Mucosa of descending colon (tissue), 3 donors: ENCODE results near the gene STAU1. TPM values are rescaled to one million over a fixed set of nuclear protein-coding genes. Genes with fewer than 3 reads are reported as not detected.
"Not testable (repeated sequence)": the region's sequence is repeated elsewhere in the genome, so short reads cannot be mapped to it uniquely, and the experiment has no call there.

ENCODE experiments used
- ATAC-seq: fragments of 200-7000 bp; cut with Tn5 transposase; one replicate; pipeline ENCODE4 v1.9.1; 2020; ENCODE audit warnings: mild to moderate bottlenecking, moderate library complexity
- DNase-seq, 3 donors: peaks; one replicate each; pipeline ENCODE4 v3.0.0-alpha.2; 2020
- H3K36me3 ChIP-seq: fragments of 200-600 bp; one replicate; pipeline ENCODE4 v1.8.0; 2021; ENCODE audit warnings: low read depth, mild to moderate bottlenecking
- H3K4me1 ChIP-seq: fragments of 200-600 bp; one replicate; pipeline ENCODE4 v1.8.0; 2021; ENCODE audit warnings: low read depth, mild to moderate bottlenecking
- H3K4me3 ChIP-seq: fragments of 200-600 bp; one replicate; pipeline ENCODE4 v1.8.0; 2021; ENCODE audit warnings: mild to moderate bottlenecking
- H3K9me3 ChIP-seq: fragments of 200-600 bp; one replicate; pipeline ENCODE4 v1.8.0; 2021; ENCODE audit warnings: mild to moderate bottlenecking
- CTCF ChIP-seq: fragments of 200-600 bp; IDR thresholded peaks from one replicate; pipeline ENCODE4 v1.8.0; 2022; ENCODE audit warnings: antibody characterized with exemption, mild to moderate bottlenecking
- intact Hi-C, 2 donors: fragments of 100-400 bp; cut with DNase I in 1 of 2; cut with micrococcal nuclease in 1 of 2; formaldehyde crosslinking; loops; one replicate each; pipeline versions ENCODE4 v1.11.0 to v1.11.1; 2022; cut with DNase I, micrococcal nuclease
- total RNA-seq, 3 donors: library from RNA; stranded (reverse); fragmentation: NEBNext Ultra II Directional in 2 of 3; extraction: Animal tissue kit (Norgen Biotek cat#: 25700) in 2 of 3; gene quantifications; one replicate each; pipeline versions ENCODE4 v1.2.1 to v1.2.4, GENCODE V29; 2021 to 2023
- donor health status: DM: no; HTN: no; CAD: no; lungs with moderate emphysema.
- donor health status: DM: no; HTN: no; CAD: no.
- donor health status: DM: no; HTN: yes; CAD: no.

STAU1 gene
- total RNA-seq, 3 donors from 2014 or later = 83.8 to 95.7 (median 91.0) TPM

DNA sequence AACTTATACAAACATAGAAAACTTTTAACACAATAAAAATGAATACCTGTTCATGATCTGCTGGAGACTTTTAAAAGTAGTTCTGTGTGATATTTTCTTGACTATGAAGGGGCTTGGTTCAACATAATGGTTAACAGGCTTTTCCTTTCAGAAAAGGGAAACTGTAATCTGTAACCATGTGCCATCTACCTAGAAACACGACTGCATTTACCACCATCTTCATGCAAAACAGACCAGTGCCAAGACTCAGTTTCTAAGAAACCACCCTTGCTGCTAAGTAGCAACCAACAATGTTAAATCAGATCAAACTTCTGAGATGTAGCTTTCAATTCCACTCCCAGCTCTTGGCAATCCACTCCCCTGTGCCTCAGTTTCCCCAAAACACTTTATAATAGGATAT is 15.7 kb downstream of the STAU1 start:
- no peak for ATAC-seq
- Histone ChIP-seq H3K4me1 (peaks cover 11% of the 10 kb centered on the region), H3K36me3 (no peaks in the 10 kb centered on the region), H3K9me3 (no peaks in the 10 kb centered on the region), H3K4me3 (no peak overlapping the region)
- DNase-seq = no peak
- no peak for TF ChIP-seq CTCF
- intact Hi-C loops = no loop called here

GRCh38 chr20:49171909-49172308 is 16.2 kb downstream of the STAU1 start:
- H3K36me3 ChIP-seq = no peaks in the 10 kb centered on the region
- intact Hi-C loops = no loop called here
- DNase-seq (no peak), ATAC-seq (no peak)
- no peak for TF ChIP-seq CTCF
- peaks cover 14% of the 10 kb centered on the region for H3K4me1 ChIP-seq
- H3K9me3 ChIP-seq = no peaks in the 10 kb centered on the region
- no peak overlapping the region for H3K4me3 ChIP-seq

DNA sequence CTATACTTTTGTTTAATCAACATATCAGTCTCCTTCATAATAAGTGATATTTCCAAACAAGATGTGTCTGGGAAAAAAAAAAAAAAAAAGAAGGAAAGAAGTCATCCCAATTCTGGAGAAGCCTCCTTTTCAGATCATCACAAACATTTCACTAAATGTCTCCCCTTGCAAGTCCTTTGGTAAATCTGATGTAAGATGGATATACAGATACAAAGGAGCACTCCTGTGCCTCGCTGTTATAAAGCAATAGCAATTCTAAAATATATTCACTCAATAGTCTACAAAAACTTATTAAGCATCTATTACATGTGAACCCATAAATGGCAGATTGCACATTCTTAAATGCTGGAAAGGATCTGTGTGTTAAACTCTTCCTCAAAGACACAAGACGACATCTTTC is 17.4 kb downstream of the STAU1 start:
- intact Hi-C loops = no loop called here
- H3K4me1 ChIP-seq = peaks cover 14% of the 10 kb centered on the region

GRCh38 chr20:49169547-49169946 is 18.6 kb downstream of the STAU1 start:
- ATAC-seq (no peak), DNase-seq (no peak)
- H3K9me3 ChIP-seq = no peaks in the 10 kb centered on the region
- TF ChIP-seq CTCF = no peak
- peaks cover 14% of the 10 kb centered on the region for H3K4me1 ChIP-seq
- H3K4me3 ChIP-seq = no peak overlapping the region
- no peaks in the 10 kb centered on the region for H3K36me3 ChIP-seq
- intact Hi-C loops = no loop called here

More for the DNA sequence above, 17.4 kb downstream of the STAU1 start:
- DNase-seq (no peak), ATAC-seq (no peak)
- no peak for TF ChIP-seq CTCF
- Histone ChIP-seq H3K4me3 (no peak overlapping the region), H3K36me3 (no peaks in the 10 kb centered on the region), H3K9me3 (no peaks in the 10 kb centered on the region)

GRCh38 chr20:49168864-49169263 is 19.3 kb downstream of the STAU1 start:
- H3K4me3 ChIP-seq, intact Hi-C loops, H3K36me3 ChIP-seq, ATAC-seq, H3K9me3 ChIP-seq, DNase-seq: not testable (repeated sequence)
- H3K4me1 ChIP-seq = peaks cover 14% of the 10 kb centered on the region

DNA sequence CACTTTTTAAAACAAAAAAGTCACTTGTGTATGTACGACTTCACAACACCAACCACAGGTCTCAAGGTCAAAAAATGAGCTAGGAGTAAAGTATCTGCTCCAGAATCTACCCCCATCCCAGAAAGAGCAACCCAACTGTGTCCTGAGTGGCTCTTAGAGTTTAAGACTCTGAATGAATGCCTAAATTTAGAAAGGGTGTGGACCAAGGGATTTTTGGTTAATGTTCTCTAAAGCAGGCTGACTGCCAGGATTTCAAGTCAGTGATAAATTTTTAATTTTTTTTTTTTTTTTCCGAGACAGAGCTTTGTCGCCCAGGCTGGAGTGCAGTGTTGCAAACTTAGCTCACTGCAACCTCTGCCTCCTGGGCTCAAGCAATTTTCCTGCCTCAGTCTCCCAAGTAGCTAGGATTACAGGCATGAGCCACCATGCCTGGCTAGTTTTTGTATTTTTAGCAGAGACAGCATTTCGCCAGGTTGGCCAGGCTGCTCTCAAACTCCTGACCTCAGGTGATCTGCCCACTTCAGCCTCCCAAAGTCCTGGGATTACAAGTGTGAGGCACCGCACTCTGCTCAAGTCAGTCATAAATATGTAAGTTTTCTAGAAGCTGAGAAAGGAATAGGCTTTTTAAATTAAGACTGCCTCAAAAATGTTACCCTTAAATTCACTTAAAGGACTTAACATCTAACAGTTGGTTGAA is 20.2 kb downstream of the STAU1 start:
- intact Hi-C loops = no loop called here

More for the DNA sequence above, 20.2 kb downstream of the STAU1 start:
- Histone ChIP-seq H3K36me3 (no peaks in the 10 kb centered on the region), H3K4me3 (no peak overlapping the region), H3K9me3 (no peaks in the 10 kb centered on the region), H3K4me1 (peaks cover 14% of the 10 kb centered on the region)
- DNase-seq = no peak
- TF ChIP-seq CTCF = no peak
- peak; percentile 31 for ATAC-seq
